Keratinocyte (primary cell): ENCODE data around the gene SSTR3.

Source experiments
- EZH2 ChIP-seq: IDR thresholded peaks from one replicate; pipeline ENCODE4 v1.6.1; 2012; ENCODE audit warnings: inconsistent platforms, mild to moderate bottlenecking, low read length, moderate library complexity
- TF ChIP-seq, protein P1 (sequence below), 3 experiments: IDR thresholded peaks in 1 of 3; conservative IDR thresholded peaks in 1 of 3; optimal IDR thresholded peaks in 1 of 3; 2 replicates in 2 of 3; 3 replicates in 1 of 3; pipeline versions ENCODE3 to v1.5.1; 2011; ENCODE audit warnings: low read length in 3 of 3, mild to moderate bottlenecking in 3 of 3, moderate library complexity in 2 of 3, control low read depth in 1 of 3, inconsistent platforms in 1 of 3; ENCODE audit not compliant: insufficient read depth in 2 of 3; ENCODE audit errors: extremely low read depth in 1 of 3

- TF ChIP-seq, protein P1, sequence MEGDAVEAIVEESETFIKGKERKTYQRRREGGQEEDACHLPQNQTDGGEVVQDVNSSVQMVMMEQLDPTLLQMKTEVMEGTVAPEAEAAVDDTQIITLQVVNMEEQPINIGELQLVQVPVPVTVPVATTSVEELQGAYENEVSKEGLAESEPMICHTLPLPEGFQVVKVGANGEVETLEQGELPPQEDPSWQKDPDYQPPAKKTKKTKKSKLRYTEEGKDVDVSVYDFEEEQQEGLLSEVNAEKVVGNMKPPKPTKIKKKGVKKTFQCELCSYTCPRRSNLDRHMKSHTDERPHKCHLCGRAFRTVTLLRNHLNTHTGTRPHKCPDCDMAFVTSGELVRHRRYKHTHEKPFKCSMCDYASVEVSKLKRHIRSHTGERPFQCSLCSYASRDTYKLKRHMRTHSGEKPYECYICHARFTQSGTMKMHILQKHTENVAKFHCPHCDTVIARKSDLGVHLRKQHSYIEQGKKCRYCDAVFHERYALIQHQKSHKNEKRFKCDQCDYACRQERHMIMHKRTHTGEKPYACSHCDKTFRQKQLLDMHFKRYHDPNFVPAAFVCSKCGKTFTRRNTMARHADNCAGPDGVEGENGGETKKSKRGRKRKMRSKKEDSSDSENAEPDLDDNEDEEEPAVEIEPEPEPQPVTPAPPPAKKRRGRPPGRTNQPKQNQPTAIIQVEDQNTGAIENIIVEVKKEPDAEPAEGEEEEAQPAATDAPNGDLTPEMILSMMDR (optimal IDR thresholded peaks at IDR 0.05 in 1 of 3, IDR thresholded peaks at IDR 0.05 in 1 of 3, conservative IDR thresholded peaks at IDR 0.05 in 1 of 3; ENCODE audit: extremely low read depth in 1 of 3, insufficient read depth in 2 of 3, low read length in 3 of 3) = no peak
- no peak for TF ChIP-seq EZH2
These were observed 32.8 kb upstream of the SSTR3 start for GRCh38 chr22:37244922-37245722.
